Metanephros (tissue), 1 donor: Measurements from ENCODE around the gene LRRC4B. TPM values are rescaled to one million over a fixed set of nuclear protein-coding genes. Genes with fewer than 3 reads are reported as not detected.

Experiments used
- total RNA-seq: library from RNA; depleted of rRNA; stranded (reverse); fragments of >200 nt; gene quantifications from one replicate; pipeline ENCODE4 v1.2.3, GENCODE V29; 2014

LRRC4B gene
- 35.3 TPM for total RNA-seq

DNA sequence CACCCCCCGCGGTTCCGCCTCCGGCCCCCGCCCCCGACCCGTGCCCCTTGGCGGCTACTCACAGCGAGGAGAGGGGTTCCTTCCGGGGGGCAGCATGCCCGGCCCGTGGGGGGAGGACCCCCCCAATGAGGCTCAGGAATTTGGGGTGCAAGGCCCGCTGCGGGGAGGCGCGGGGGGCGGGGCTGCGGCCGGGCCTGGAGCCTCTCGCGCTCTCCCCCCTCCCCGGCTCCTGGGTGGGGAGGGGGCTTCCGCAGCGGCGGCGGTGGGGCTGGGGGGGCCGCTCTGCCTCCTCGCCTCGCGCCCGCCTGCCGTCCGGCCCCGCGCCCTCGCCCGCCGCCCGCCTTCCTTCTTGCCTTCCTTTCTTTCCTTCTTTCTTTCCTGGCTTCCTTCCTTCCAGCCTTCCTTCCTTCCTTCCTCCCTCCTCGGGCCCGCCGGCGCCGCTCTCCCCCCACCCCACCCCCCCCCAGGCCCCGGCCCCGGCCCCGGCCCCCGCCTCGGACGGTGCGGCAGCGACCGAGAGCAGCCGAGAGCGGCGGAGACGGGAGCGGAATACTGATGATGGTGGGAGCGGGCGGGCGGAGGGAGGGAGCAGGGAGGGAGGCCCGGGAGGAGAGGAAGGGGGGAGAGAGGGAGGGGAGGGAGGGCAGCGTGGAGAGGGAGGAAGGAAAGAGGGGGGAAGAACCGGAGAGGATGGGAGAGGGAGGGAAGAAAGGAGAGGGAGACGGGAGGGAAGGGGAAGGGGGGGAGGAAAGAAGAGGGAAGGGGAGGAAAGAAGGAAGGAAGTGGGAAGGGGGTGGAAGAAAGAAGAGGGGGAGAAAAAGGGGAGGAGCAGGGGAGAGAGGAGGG, at the start of gene LRRC4B:
Gene LRRC4B, minus strand, starts transcription at position 554 of the 846 bp plus-strand sequence. CDS start 19,597 bp downstream, outside the sequence.

DNA sequence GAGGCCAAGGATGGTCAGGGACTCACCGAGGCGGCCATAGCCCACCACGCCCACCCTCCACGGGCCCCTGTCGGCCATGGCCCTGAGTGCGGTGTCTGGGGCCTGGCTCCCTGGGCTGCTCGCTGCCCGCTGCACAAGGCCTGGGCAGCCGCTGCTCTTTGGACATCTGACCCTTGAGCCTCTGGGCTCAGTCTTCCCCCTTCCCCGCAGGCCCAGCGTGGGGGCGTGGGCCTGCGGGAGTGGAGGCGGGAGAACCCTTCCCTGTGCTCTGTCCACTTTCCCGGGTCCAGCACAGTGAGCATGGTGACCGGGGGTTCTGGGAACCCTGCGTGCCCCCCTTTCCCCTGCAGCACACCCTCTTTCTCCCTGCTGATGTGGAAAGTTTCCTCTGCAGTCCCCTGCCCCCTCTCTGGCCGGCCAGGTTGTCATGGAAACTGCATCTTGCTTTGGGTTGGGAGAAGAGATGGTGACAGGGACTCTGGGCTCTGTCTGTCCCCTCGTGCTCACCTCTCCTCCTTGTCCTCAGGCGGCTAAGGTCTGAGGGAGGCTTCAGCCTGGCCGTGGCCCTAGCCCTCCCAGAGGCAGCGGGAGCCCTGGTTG, 54.4 kb downstream of the LRRC4B start, which contains the start of gene ASPDH:
Gene ASPDH, minus strand, starts transcription at position 168 of the 600 bp plus-strand sequence. Its CDS starts 90 bp downstream, at position 78.

DNA sequence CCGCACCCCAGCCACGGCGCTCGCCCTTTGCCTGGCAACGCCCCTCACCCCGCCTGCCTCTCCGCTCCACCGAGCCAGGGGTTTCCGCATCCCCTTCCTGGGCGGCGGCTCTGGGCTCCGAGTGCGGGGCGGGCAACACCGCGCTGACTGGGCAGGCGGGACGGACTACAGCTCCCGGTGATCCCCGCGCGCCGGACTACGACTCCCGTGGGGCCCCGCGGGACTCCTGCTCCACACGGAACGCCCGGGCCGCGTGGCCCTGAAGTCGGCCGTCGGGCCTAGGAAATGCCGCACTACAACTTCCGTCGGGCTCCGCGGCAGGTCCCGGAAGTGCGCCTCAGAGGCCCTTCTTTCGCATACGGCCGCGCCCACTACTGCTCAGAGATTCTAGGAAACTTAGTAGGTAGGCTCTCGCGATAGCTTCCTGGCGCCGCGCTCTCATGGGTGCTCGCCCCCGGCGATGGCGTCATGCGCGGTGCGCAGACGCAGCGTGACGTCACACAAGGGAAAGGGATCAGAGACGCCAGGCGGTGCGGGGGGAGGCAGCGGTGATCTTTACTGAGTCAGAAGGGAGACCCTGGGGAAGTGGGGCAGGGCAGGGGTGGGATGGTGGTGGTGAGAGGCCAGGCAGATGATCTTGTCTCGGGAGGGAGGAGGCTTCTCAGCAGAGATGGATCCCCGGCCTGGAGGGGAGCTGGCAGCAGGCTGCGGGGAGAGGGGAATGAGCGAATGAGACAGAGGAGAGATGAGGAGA, 57.0 kb downstream of the LRRC4B start, which contains the start of gene JOSD2:
Gene JOSD2, minus strand, starts transcription at position 123 of the 754 bp plus-strand sequence. CDS start 760 bp downstream, outside the sequence.

GRCh38 chr19:50476224-50476906, 91.9 kb downstream of the LRRC4B start, which contains the start of the genes EMC10 and GARIN5A:
Gene EMC10, plus strand, starts transcription at chr19:50476507. Its CDS starts 38 bp downstream, at chr19:50476545.
Gene GARIN5A, minus strand, starts transcription at chr19:50476848. Its CDS starts 460 bp downstream, at chr19:50476388.

Other genes starting within 250 kb of the LRRC4B start
- 7.8 TPM for gene KCNC3, start 239.1 kb downstream of the LRRC4B start, total RNA-seq
- 6.8 TPM for gene NAPSA, start 202.8 kb downstream of the LRRC4B start, total RNA-seq
- 55.1 TPM for gene NR1H2, start 192.0 kb downstream of the LRRC4B start, total RNA-seq
- gene POLD1, start 184.1 kb downstream of the LRRC4B start, total RNA-seq, result 56.6 TPM
- gene SPIB, start 149.5 kb downstream of the LRRC4B start, total RNA-seq, result 1.5 TPM
- gene MYBPC2, start 135.5 kb downstream of the LRRC4B start, total RNA-seq, result 41.0 TPM
- gene EMC10, start 91.9 kb downstream of the LRRC4B start, total RNA-seq, result 107 TPM
- gene GARIN5A, start 91.6 kb downstream of the LRRC4B start, total RNA-seq, result 4.4 TPM
- gene JOSD2, start 57.2 kb downstream of the LRRC4B start, total RNA-seq, result 18.8 TPM
- 5.7 TPM for gene ASPDH, start 54.5 kb downstream of the LRRC4B start, total RNA-seq
- 0.76 TPM for gene SYT3, start 71.4 kb upstream of the LRRC4B start, total RNA-seq
- gene C19orf81, start 81.0 kb upstream of the LRRC4B start, total RNA-seq, result 6.2 TPM
- 10.2 TPM for gene SHANK1, start 151.4 kb upstream of the LRRC4B start, total RNA-seq
- gene CLEC11A, start 154.9 kb upstream of the LRRC4B start, total RNA-seq, result 61.6 TPM
- not detected for gene GPR32, start 202.0 kb upstream of the LRRC4B start, total RNA-seq
- not detected for gene ACP4, start 222.0 kb upstream of the LRRC4B start, total RNA-seq